ENCODE measurements around the gene FIZ1.

Gene FIZ1

DNA sequence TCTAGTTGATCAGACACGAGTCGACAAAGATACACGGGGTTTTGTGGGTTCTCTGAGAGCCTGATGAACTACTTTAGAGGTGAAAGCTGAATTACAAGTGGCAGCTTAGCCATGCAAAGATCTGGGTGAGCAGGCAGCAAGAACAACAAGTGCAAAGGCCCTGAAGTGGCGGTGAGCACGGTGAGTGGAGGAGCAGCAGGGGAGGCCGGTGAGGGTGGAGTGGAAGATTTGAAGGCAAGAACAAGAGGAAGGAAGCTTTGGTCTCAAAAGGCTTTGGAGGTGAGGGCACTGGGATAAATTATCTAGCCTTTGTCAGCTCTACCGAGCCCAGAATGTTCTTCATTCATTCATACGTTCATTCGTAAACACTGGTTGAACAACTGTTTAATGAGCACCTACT is 7.5 kb upstream of the FIZ1 start:
- peak overlapping the region; percentile 93 for H3K4me3 ChIP-seq (ENCODE audit: low read depth, low read length)
- TF ChIP-seq CTCF (IDR thresholded peaks at IDR 0.05; ENCODE audit: low read depth, low read length) = no peak
- in situ Hi-C loops (cut with HindIII; ENCODE audit: low sequenced_read_pairs) = no loop called here
- DNase-seq (ENCODE audit: low read depth, low spot score) = no peak

DNA sequence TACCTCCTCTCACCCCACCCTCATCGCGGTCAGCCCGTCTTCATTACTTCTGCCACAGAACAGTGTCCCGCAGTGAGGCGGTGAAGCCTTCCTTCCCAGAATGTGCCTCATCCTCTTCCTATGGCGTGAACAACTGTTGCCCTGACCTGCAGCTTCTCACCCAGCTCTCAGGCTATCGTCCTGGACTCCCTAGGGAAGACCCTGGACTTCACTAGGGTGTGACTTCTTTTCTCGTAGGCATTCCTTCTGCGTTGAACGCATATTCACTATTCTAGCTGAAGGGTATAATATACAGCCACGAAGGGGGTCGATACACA is 7.1 kb upstream of the FIZ1 start:
- peak overlapping the region; percentile 93 for H3K4me3 ChIP-seq (ENCODE audit: low read depth, low read length)
- no peak for TF ChIP-seq CTCF (IDR thresholded peaks at IDR 0.05; ENCODE audit: low read depth, low read length)
- in situ Hi-C loops (cut with HindIII; ENCODE audit: low sequenced_read_pairs) = no loop called here
- no peak for DNase-seq (ENCODE audit: low read depth, low spot score)

DNA sequence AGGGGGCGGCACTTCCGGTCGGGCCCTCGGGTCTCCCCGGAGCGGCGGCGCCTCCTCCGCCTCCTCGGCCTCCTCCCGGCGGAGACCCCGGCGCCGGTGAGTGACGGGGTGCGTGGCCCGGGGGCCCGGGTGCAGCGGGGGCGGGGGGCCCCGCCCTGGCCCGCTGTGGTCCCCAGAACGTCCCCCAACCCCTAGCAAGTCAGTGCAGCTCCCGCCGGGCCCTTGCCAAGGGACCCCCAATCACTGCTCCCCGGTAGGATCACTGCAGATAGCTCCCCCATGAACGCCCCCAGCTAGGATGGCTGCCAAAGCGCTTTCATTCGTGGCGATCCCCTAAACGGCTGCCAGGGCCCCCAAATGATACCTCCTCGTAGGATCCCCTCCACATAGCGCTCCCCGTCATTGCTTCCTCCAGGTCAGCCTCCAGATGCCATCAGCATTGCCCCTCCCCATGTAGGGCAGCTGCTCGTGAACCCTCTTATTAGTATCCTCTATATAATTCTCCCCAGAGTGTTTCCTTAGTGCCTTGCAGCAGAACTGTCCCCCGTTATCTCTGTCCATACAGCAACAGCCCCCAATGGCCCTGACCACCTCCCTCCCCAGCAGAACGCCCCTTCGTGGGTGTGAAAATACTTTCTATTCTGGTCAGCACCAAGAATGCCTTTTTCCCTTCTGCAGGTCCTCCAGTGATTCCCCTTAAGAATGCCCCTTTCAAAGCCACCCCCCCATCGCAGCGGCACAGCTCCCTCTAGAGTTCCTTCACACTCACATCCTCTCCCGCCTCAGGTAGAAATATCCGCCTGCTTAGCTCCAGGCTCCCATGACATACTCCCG is 6.5 kb upstream of the FIZ1 start, which contains the start of gene ZNF865:
TSS of gene ZNF865 (plus strand) at position 11 of the 834 bp plus-strand sequence. CDS start 7,972 bp downstream, outside the sequence.
- peak; percentile 87 for DNase-seq (ENCODE audit: low read depth, low spot score)
- in situ Hi-C loops (cut with HindIII; ENCODE audit: low sequenced_read_pairs) = no loop called here
- peak within 1 kb of the TSS; percentile 93 for H3K4me3 ChIP-seq (ENCODE audit: low read depth, low read length)
- TF ChIP-seq CTCF (IDR thresholded peaks at IDR 0.05; ENCODE audit: low read depth, low read length) = peak; percentile 88

GRCh38 chr19:55605207-55605636 is 5.9 kb upstream of the FIZ1 start:
- DNase-seq (ENCODE audit: low read depth, low spot score) = peak; percentile 98
- peak overlapping the region; percentile 93 for H3K4me3 ChIP-seq (ENCODE audit: low read depth, low read length)
- in situ Hi-C loops (cut with HindIII; ENCODE audit: low sequenced_read_pairs) = no loop called here
- no peak for TF ChIP-seq CTCF (IDR thresholded peaks at IDR 0.05; ENCODE audit: low read depth, low read length)

DNA sequence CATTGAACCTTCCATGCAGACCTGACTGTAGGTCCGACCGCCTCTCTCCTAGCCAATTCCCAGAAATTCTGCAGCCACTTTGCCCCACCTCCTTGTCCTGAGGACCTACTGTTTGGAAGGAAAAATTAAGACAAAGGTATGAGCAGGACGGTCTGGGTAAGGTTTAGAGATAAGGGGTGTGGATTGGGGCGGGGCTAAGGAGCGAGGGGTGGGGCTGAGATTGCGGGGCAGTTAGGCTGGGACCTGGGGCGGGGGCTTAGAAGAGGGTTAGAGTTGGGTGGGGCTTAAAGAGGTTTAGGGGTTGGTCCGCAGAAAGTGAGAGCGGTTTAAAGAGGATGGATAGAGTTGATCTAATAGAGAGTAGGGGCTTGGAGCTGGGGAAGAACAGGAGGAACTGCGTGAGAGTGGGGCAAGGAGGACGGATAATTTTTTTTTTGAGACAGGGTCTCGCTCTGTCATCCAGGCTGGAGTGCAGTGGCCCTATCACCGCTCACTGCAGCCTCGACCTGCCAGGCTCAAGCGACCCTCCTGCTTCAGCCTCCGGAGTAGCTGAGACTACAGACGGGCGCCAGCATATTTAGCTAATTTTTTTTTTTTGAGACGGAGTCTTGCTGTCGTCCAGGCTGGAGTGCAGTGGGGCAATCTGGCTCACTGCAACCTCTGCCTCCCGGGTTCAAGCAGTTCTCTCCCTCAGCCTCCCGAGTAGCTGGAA is 4.4 kb upstream of the FIZ1 start:
- no peak for TF ChIP-seq CTCF (IDR thresholded peaks at IDR 0.05; ENCODE audit: low read depth, low read length)
- DNase-seq (ENCODE audit: low read depth, low spot score) = no peak
- in situ Hi-C loops (cut with HindIII; ENCODE audit: low sequenced_read_pairs) = no loop called here
- H3K4me3 ChIP-seq (ENCODE audit: low read depth, low read length) = no peak overlapping the region

DNA sequence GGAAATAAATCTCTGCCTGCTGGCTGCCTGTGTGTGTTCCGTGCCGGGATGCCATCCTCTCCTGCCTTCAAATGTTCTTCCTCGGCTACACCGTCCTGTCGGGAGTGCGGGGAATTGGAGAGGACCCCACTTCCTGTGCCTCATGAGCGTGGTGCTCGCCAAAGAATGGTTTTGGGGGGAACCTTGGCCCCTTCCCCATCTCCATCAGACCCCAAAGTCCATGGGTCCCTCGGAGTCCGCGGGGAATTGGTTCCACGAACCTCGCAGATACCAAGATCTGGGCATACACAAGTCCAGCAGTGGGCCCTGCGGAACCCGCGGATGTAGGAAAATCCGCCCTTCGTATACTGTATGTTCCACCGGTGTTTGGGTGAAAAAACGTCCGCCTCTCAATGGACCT is 3.8 kb upstream of the FIZ1 start:
- H3K4me3 ChIP-seq (ENCODE audit: low read depth, low read length) = no peak overlapping the region
- TF ChIP-seq CTCF (IDR thresholded peaks at IDR 0.05; ENCODE audit: low read depth, low read length) = no peak
- in situ Hi-C loops (cut with HindIII; ENCODE audit: low sequenced_read_pairs) = no loop called here
- DNase-seq (ENCODE audit: low read depth, low spot score) = no peak
